Epithelial cell of prostate (primary cell): ENCODE data around the gene ACTR8.
"Not testable (repeated sequence)": the region's sequence is repeated elsewhere in the genome, so short reads cannot be mapped to it uniquely, and the experiment has no call there.

Experiments
- DNase-seq: peaks from one replicate; pipeline ENCODE4 v3.0.0-alpha.2; 2011; ENCODE audit warnings: low read depth, low spot score
- H3K27ac ChIP-seq: fragments of 450-650 bp; 2 replicates; pipeline ENCODE4 v1.5.1; 2017; ENCODE audit warnings: mild to moderate bottlenecking

Gene ACTR8, protein sequence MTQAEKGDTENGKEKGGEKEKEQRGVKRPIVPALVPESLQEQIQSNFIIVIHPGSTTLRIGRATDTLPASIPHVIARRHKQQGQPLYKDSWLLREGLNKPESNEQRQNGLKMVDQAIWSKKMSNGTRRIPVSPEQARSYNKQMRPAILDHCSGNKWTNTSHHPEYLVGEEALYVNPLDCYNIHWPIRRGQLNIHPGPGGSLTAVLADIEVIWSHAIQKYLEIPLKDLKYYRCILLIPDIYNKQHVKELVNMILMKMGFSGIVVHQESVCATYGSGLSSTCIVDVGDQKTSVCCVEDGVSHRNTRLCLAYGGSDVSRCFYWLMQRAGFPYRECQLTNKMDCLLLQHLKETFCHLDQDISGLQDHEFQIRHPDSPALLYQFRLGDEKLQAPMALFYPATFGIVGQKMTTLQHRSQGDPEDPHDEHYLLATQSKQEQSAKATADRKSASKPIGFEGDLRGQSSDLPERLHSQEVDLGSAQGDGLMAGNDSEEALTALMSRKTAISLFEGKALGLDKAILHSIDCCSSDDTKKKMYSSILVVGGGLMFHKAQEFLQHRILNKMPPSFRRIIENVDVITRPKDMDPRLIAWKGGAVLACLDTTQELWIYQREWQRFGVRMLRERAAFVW

GRCh38 chr3:53881691-53882593 lies at the start of gene ACTR8:
Gene ACTR8 (minus strand): TSS chr3:53882152. CDS start chr3:53882101, 51 bp downstream.
- no peak for DNase-seq
- peak within 1 kb of the TSS; percentile 45 for H3K27ac ChIP-seq

DNA sequence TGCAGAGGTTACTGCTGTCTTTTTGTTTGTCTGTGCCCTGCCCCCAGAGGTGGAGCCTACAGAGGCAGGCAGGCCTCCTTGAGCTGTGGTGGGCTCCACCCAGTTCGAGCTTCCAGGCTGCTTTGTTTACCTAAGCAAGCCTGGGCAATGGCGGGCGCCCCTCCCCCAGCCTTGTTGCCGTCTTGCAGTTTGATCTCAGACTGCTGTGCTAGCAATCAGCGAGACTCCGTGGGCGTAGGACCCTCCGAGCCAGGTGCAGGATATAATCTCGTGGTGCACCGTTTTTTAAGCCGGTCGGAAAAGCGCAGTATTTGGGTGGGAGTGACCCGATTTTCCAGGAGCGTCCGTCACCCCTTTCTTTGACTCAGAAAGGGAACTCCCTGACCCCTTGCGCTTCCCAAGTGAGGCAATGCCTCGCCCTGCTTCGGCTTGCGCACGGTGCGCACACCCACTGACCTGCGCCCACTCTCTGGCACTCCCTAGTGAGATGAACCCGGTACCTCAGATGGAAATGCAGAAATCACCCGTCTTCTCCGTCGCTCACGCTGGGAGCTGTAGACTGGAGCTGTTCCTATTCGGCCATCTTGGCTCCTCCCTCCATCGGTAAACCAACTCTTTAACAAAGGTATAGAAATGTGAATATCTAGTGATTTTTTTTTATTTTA lies 45.4 kb upstream of the ACTR8 start:
- not testable (repeated sequence) for DNase-seq, H3K27ac ChIP-seq

DNA sequence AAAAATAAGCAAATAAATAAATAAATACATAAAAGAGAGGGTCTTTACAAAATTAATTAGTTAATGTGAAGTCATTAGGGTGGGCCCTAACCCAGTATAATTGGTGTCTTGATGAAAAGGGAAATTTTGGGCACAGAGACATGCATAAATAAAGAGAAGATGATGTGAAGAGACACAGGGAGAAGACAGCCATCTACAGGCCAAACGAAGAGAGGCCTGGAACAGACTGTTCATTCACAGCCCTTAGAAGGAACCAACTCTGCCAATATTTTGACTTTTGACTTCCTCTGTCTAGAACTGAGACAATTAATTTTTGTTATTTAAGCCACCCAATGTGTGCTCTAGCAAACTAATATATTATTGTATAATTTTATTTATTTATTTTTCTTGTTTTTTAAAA lies 39.3 kb upstream of the ACTR8 start:
- no peak overlapping the region for H3K27ac ChIP-seq
- no peak for DNase-seq

GRCh38 chr3:53919741-53920140 lies 37.8 kb upstream of the ACTR8 start:
- H3K27ac ChIP-seq, result no peak overlapping the region
- no peak for DNase-seq

DNA sequence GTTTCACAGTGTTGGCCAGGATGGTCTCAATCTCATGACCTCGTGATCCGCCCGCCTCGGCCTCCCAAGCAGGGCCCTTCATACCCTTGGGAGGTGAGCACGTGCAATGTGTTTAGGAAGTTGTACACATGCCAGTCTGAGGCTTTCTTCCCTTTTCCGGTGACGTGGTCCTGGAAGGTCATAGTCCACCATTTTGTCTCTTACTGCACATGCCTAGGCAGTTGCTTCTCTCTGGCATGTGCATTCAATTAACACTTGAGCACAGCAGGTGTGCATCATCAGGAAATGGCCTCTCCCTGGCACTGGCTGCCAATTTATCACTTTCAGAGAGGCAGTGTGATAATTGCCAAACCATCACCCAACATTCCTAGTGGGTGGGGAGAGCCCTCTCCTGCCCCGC lies 31.4 kb upstream of the ACTR8 start:
- no peak overlapping the region for H3K27ac ChIP-seq
- DNase-seq, result no peak

GRCh38 chr3:53902711-53903110 lies 20.8 kb upstream of the ACTR8 start:
- DNase-seq, result no peak
- no peak overlapping the region for H3K27ac ChIP-seq

- H3K27ac ChIP-seq, result no peak overlapping the region
- DNase-seq, result no peak
Measured at GRCh38 chr3:53902067-53902466, 20.1 kb upstream of the ACTR8 start.

DNA sequence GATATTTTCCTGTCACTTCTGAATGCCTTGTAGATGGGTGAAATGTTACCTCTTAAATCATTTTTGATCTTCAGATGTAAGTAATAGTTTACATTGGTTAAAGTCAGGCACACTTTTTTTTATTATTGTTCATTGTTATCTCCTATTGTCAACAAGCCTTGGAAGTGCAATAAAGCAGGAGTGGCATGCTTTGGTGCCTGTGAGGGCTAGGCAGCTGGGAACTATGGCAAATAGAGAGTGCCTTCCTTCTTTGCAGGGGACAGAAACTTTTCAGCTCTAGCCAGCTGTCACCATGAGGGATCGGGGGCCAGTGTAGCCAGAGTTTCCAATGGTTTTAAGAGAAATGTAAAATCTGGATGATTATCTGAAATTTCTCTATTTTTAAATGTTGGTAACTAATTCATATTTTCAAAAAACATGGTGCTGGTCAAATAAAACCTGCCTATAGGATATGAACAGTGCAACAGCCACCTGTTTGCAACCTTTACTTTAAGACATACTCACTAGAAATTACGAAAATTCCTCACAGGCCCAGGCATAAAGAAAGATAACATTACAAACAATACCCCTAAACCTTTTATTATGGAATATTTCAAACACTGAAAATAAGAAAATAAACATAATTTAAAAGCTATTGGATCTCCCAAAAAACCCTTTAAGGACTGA lies 18.8 kb upstream of the ACTR8 start:
- H3K27ac ChIP-seq, result no peak overlapping the region
- DNase-seq, result no peak

GRCh38 chr3:53899750-53900149 lies 17.8 kb upstream of the ACTR8 start:
- H3K27ac ChIP-seq, result no peak overlapping the region
- DNase-seq, result no peak

GRCh38 chr3:53892286-53892637 lies 10.3 kb upstream of the ACTR8 start:
- H3K27ac ChIP-seq, result peak overlapping the region; percentile 84
- DNase-seq, result no peak

DNA sequence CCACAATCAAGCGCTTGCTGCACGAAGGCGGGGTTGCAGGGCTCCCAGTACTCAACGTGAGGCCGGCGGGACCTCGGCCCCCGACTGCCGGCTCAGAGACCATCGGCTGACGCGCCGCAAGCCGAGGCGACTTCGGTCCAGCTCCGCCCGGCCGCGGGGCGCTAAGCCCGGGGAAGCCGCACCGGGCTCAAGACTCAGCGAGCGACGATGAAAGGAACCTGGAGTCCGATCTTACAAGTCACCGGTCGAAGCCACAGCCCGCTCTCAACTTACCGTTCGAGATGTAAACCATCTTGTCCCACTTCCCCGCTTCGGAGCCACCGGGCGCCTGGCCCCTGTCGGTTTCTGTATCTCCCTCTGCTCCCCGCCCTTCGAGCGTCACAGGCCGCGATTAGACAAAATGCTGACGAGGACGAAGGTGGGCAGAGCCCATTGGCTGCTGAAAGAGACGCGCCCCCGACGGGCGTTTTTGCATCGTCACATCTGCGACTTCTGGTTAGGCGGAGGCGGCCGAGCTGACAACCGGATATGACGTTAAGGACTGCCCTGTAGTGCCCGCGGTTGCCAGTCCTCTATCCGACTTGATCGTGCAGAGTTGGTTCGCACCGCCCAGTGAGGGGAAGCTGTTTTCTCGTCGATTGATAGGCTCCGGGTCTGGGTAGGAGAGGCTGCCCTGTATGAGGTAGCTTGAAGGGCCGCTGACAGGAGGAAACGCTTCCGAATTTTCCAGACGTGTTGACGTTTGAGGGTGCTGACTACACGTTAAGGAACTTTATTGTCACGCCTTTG lies 9.7 kb upstream of the ACTR8 start, which contains the start of gene SELENOK:
Gene SELENOK (minus strand): TSS at position 363 of the 789 bp plus-strand sequence.
- peak; percentile 98 for DNase-seq
- H3K27ac ChIP-seq, result peak within 1 kb of the TSS; percentile 84

- H3K27ac ChIP-seq, result peak overlapping the region; percentile 84
- DNase-seq, result no peak
Measured at GRCh38 chr3:53890726-53891475, 8.9 kb upstream of the ACTR8 start.

DNA sequence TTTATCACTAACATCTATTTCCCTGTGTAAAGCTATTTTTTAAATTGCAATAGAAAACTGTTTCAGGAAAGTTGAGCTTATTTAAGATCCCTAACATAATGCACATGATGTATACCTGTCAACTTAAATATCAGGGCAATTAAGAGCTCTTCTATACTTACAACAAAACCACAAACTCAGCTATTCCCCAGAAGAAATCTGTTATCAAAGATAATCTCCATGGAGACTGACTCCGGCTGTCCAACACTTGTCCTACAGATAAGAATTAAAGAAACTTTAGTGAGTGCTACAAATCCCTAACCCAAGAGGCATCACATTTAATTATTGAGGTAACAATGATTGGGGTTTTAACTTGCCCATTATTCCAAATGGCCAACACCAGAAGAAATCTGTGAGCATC lies 6.3 kb upstream of the ACTR8 start:
- H3K27ac ChIP-seq, result no peak overlapping the region

DNA sequence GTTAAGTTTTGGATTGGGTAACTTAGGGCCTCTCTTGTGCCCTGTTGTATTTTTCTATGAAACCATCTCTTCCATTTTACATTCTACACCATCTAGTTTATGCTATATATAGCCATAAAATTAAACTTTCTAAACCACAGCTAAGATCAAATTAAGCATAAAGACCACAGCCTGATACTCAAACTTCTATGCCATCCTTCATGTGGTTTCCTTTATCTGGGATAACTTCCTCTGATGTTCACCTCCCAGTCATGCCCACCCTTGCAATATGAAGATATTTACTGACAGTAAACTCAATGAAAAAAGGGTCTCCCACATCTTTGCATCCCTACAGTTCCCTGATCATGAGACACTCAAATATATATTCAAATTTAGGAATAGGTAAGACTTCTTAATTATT lies 5.5 kb upstream of the ACTR8 start:
- H3K27ac ChIP-seq, result no peak overlapping the region
- DNase-seq, result no peak

More for the DNA sequence above, 6.3 kb upstream of the ACTR8 start:
- no peak for DNase-seq

DNA sequence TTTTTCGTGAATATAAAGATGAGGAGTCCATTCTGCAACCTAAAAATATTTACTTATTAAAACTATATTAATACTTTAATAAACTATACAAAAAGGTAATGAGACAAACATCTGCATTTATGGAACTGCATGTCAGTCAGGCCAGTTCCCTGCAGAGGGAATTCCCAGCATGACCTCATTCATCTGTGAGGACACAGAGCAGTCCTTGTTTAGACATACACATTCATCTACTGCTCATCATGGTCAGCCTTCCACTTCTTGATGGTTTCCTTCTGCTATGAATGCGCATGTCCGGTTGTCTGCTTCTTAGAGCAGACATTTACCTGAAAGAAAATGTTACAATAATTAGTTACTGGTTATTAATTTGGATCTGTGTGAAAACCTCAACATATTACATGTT lies 3.3 kb upstream of the ACTR8 start:
- no peak overlapping the region for H3K27ac ChIP-seq
- DNase-seq, result no peak

DNA sequence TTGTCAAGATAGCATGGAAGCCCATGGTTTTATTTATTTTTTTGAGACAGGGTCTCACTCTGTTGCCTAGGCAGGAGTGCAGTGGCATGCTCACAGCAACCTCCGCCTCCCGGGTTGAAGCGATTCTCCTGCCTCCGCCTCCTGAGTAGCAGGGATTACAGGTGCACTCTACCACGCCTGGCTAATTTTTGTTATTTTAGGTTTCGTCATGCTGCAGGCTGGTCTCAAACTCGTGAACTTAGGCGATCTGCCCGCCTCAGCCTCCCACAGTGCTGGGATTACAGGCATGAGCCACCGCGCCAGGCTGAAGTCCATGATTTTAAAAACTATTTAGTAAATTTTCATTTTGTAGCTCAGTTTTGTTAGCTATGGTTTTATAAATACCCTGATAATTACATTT lies 2.7 kb upstream of the ACTR8 start:
- H3K27ac ChIP-seq, result no peak overlapping the region
- DNase-seq, result no peak

- H3K27ac ChIP-seq, result no peak overlapping the region
- DNase-seq, result no peak
Measured at GRCh38 chr3:53883008-53883407, 1.1 kb upstream of the ACTR8 start.
